NCI-H1105 treated with DMSO at 0.1 percent for 48 hours (cell line): ENCODE results near the gene STRADB.
"Not testable (repeated sequence)": the region's sequence is repeated elsewhere in the genome, so short reads cannot be mapped to it uniquely, and the experiment has no call there.

Source experiments
- DNase-seq: peaks from one replicate; lab custom pipeline; 2025; lab: John Stamatoyannopoulos, UW

The STRADB gene

DNA sequence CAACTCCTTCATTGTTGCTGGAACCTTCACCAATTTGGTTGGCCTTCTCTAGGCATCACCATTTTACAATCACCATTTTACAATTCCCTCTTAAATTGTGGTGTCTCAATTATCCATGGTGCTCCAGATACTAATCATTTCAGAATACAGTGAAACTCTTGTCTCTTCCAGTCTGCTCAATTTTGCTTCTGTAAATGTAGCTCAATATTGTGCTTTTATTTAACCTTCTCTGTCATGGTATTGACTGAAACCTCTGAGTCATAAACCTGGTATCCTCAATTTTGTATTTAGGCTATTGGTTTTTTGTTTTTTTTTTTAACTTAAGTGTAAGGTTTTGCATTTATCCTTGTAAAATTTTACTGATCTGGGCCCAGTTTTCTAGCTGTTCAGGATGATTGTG, 16.1 kb downstream of the STRADB start:
- DNase-seq: no peak

DNA sequence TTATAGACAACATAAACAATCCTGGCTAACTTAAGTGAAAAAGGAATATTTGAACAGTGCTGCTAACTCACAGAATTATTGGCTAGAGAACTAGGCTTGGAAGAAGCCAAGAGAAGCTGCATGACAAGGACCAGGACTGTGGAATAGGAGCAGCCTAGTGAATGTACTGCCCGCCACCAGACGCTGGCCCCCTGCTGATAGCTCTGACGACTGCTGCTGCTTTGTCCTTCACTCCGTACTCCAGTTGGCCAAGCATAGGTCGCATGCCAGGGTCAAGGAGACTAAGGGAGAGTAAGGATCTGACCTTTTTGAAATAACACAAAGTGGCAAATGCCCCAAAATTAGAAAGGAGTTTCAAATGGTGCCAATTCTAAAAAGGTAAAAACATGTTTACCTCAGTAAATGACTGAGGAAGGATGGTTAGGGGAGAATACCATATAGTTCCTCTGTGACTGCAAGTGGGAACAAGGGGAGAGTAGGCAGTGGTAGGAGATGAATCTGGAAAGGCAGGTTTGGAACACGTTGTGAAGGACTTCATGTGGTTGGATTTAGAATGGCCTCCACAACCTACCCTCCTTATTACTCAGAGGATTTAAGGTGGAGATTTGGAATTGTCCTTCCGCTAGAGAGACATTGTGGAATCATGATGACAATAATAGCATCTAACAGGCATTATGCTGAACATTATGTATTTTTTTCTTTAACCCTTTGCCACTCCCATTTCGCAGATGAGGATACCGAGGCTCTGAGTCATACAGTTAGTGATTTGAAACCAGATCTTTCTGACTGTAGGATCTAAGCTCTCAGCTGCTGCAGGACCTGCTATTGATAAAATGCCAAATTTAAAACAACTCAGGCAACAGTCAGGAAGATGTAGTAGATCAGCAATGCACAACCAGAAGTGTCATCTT, 19.5 kb downstream of the STRADB start:
- no peak for DNase-seq

DNA sequence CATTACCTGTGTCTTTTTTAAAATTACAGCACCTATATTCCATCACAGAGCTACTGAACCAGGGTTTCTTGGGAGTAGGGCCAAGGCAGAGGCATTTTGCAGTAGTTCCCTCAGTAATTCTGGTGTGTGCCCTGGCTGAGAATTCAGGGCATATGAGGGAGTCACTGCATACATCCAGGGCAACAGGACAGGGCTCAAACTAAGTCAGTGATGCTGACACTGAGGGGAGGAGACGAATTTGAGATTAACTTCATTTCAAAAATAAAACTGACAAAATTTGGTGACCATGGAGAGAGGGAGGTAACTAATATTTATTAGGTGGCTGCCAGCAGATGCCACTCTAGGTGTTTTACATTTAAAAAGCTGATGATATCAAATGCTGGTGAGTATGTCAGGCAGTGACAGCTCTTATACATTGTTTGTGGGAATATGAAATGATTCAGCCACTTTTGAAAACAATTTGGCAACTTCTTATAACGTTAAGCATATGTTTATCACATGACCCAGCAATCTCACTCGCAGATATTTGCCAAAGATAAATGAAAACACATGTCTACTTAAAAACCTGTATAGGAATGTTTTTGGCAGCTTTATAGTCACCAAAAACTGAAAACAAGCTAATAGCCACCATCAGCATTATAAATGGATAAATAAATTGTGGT, 20.3 kb downstream of the STRADB start:
- DNase-seq: no peak

DNA sequence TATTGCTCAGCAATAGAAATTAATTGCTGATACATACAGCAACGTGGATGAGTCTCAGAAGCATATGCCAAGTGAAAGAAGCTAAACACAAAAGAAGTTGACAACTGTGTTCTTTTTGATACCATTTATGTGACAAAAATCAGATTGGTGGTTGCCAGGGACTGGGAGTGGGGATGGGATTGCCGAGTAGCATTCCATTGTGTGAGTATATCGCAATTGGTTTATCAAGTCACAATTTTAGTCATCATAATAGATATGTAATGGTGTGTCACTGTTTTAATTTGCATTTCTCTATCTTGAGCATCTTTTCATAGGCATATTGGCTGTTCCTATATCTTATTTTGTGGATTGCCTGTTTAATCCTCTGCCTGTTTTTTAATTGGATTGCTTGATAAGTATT, 20.9 kb downstream of the STRADB start:
- no peak for DNase-seq

DNA sequence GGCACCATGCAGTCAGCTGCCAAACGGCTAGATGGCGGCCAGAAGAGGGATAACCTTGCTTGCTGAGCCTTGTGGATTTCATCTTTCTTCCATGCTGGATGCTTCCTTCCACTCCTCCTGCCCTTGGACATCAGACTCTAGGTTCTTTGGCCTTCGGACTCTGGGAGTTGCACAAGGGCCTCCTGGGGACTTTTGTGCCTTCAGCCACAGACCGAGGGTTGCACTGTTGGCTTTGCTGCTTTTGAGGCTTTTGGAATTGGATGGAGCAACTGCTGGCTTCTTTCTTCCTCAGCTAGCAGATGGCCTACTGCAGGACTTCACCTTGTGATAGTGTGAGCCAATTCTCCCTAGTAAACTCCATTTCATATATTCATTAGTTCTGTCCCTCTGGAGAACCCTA, 31.0 kb downstream of the STRADB start:
- DNase-seq: no peak

DNA sequence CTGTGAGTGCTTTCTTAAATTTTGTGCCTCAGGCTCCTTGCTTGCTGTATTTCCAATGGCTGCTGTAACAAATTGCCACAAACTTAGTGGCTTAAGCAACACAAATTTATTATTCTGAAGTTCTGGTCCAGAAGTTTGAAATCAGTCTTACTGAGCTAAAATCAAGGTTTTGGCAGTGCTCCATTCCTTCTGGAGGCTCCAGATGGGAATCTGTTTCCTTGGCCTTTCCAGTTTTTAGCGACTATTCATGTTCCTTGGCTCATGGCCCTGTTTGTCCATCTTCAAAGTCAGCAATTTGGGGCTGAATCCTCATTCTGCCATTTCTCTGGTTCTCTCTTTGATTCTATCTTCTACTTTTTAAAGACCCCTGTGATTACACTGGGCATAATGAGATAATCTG, 31.8 kb downstream of the STRADB start:
- DNase-seq: no peak

DNA sequence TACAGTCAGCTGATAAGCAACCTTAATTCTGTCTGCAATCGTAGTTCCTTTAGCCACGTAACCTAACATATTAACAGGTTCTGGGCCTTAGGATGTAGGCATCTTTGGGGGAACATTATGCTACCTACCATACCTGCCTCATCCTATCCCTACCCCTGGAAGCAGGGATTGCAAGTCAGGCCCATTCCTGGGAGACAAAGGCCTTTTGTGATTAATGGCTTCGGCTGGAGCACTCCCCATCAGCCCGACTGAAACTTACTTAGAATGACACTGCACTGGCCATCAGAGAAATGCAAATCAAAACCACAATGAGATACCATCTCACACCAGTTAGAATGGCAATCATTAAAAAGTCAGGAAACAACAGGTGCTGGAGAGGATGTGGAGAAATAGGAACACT, 32.2 kb downstream of the STRADB start:
- not testable (repeated sequence) for DNase-seq

DNA sequence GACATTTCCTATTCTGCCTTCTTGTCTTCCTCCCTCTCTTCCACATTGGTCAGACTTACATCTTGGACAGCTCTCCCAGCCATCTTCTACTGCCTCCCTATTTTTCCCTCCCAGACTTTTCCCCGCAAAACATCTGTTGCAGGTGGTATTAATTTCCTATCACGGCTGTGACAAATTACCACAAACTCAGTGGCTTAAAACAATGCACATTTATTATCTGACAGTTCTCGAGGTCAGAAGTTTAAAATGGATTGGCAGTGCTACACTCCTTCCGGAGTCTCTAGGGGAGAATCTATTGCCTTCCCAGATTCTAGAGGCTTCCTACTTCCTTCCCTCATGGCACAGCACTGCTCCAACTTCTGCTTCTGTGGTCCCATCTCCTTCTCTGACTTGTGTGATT, 33.3 kb downstream of the STRADB start:
- DNase-seq: no peak

DNA sequence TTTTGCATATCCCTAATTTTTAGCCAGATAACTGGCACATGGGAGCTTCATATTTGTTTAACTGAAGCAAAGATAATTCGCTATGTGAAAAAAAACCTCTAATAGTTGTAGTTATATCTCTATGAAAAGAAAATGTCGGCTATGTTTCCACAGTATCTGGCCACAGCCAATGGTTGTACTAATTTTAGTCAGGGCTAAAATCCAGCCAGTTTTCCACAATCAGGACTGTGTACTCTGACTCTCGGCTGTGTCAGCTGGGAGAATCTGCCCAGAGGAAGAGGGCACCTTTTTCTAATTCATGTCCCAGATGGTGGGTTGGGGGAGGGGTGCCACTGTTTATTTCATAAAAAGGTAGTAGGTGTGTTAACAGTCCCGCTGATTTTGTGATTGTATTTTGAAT, 38.8 kb downstream of the STRADB start:
- no peak for DNase-seq

DNA sequence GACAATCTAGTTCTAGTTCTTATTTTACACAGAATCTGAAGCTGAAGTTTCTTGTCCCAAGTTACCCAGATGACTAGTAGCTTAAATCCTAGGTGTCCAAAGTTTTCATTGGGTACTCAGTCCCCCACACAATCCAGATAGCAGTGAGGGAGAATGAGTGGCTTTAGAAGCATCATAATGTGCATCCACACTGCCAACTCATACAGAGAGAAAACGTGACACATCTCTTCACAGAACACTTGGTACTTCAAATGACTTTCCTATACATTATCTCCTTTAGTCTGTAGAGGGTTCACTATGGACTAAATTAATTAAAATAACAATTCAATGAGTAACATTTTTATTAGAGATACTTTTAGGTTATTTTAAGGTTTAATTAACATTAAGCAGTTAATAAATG, 45.2 kb downstream of the STRADB start:
- DNase-seq: no peak

DNA sequence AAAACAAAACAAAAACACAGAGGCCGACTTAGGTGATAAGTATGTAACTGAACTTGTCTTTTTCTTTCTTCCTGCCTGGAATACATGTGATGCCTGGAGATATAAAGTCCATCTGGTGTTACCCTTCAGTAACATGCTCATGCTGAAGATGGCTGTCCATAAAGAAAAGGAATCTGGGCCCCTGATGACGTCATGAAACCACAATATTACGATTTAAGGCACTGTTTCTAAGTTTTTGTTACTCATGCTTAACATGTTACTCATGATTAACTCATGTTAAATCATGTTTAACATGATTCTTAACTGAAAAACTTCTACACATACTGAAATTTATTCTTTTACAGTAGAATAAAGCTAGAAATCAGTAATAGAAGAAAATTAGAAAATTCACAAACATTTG, 49.0 kb downstream of the STRADB start:
- DNase-seq: no peak

DNA sequence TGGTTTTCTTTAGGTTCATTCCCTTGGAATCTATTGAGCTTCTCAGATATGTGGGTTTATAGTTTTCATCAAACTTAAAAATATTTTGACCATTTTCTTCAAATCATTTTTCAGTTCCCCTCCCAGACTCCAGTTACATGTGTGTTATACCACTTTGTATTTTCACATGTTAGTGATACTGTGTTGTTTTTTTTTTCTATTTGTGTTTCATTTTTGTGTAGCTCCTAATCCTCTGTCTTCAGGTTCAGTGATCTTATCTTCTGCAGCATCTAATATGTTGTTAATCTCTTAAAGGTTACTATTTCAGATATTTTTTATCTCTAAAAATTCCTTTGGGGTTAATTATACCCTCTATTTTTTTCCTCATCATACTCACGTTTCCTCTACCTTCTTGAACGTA, 51.2 kb downstream of the STRADB start:
- no peak for DNase-seq

DNA sequence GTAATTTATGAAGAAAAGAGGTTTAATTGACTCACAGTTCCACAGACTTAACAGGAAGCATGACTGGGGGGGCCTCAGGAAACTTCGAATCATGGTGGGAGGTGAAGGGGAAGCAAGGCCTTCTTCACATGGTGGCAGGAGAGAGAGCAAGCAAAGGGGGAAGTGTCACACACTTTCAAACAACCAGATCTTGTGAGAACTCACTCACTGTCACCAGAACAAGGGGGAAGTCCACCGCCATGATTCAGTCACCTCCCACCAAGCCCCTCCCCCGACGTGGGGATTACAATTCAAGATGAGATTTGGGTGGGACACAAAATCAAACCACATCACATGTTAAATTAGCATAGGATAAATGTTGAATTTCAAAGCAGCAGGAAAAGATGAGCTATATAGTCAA, 56.2 kb downstream of the STRADB start:
- no peak for DNase-seq

DNA sequence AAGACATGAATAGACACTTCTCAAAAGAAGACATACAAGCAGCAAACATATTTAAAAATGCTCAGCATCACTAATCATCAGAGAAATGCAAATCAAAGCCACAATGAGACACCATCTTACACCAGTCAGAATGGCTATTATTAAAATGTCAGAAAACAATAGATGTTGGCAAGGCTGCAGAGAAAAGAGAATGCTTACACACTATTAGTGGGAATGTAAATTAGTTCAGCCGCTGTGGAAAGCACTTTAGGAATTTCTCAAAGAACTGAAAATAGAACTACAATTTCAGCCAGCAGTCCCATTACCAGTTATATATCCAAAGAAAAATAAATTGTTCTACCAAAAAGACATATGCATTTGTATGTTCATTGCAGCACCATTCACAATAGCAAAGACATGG, 61.7 kb downstream of the STRADB start:
- no peak for DNase-seq

DNA sequence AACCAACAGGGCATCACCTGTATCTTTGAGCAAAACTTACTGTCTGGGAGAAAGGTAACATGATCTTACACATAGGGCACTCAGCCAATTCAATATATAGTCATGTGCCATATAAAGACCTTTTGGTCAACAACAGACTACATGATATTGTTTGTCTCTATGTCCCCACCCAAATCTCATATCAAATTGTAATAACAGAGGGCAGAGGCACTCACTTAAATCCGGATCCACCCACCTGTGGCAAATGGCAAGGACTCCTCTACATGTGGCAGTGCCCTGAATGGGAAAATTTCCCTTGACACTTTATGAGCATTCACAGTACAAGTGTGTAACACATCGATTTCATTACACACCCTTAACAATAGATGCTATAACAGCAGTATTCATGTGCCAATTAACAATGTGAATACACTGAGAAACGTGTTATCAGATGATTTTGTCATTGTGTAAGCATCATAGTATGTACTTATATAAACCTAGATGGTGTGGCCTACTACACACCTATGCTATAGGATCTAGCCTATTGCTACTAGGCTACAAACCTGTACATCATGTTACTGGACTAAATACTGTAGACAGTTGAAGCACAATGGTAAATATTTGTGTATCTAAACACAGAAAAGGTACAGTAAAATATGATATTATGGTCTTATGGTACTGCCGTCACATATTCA, 64.2 kb downstream of the STRADB start:
- DNase-seq: no peak

DNA sequence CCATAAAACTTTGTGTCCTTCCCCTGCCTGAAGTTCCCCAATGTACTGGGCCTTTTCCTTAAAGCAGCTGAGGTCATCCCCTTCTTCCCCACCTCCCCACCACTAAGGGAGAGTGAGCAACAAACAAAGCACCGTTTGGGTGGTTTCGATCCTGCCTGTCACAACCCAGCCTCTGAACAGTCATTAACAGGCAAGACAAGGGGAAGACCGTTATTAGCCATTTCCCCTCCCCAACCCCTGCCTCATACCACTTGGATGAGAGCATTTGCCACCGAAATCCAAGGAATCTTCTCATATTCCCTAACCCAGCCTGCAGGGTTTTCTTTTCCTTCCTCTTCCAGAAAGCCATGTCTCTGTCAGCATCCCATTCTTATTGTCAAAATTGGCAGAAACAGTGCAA, 65.6 kb downstream of the STRADB start:
- DNase-seq: no peak

DNA sequence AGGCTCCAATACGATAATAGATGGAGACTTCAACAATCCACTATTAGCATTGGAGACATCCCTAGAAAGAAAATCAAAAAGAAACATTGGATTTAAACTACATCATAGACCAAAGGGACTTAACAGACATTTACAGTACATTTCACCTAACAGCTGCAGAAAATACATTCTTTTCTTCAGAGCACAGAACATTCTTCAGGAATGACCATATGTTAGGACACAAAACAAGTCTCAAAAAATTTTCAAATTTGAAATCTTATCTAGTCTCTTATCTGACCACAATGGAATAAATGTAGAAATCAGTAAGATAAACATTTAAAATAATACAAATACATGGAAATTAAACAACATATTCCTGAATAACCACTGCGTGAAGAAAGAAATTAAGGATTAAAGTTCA, 68.7 kb downstream of the STRADB start:
- DNase-seq: no peak

DNA sequence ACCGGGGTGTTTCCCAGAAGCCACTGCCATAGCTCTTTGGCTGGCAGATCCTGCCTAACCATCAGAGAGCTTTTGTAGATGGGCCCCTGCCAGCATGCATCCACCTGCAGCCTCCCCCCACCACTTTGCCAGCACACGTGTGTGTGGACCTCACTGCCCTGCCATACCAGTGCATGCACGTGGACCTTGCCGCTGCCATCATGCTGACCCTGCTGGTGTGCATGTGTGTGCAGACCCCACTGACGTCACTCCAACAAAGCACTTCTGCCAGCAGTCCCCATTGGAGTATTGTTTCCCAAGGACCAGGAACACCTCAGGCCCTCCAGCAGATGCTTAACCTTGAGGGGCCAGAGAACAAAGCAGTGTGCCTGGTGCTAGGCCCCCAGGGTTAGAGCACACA, 71.4 kb downstream of the STRADB start:
- DNase-seq: no peak

DNA sequence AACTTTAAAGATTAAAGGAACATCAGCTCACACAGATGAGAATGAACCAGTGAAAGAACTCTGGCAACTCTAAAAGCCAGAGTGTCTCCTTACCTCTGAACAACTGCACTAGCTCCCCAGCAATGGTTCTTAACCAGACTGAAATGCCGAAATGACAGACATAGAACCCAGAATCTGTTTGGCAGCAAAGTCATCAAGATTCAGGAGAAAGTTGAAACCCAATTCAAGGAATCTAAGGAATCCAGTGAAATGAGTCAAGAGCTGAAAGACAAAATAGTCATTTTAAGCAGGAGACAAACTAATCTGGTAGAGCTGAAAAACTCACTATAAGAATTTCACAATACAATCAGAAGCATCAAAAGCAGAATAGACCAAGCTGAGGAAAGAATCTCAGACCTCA, 72.0 kb downstream of the STRADB start:
- no peak for DNase-seq
